Loucy (cell line): Measurements from ENCODE around the gene KLF13.

Source experiments
- H2AFZ ChIP-seq: fragments of 200-600 bp; sonication (generic); 2 replicates; pipeline ENCODE4 v1.6.0; 2016; ENCODE audit warnings: antibody characterized with exemption, mild to moderate bottlenecking, low read length, moderate library complexity
- H3F3A ChIP-seq: fragments of 200-600 bp; 2 replicates; pipeline ENCODE4 v1.6.0; 2016; ENCODE audit warnings: antibody characterized with exemption, low read depth, mild to moderate bottlenecking
- H3K27me3 ChIP-seq: fragments of 200-600 bp; sonication (generic); 2 replicates; pipeline ENCODE4 v1.6.1; 2014; ENCODE audit warnings: low read length, mild to moderate bottlenecking; ENCODE audit not compliant: insufficient read depth, poor library complexity, severe bottlenecking
- H3K36me3 ChIP-seq: fragments of 200-600 bp; sonication (generic); 2 replicates; pipeline ENCODE4 v1.6.1; 2016; ENCODE audit warnings: low read length; ENCODE audit not compliant: insufficient read depth
- H3K4me1 ChIP-seq: fragments of 200-600 bp; sonication (generic); 2 replicates; pipeline ENCODE4 v1.5.1; 2014; ENCODE audit warnings: low read length, mild to moderate bottlenecking; ENCODE audit not compliant: insufficient read depth, poor library complexity, severe bottlenecking
- H3K4me2 ChIP-seq: fragments of 200-600 bp; sonication (generic); 2 replicates; pipeline ENCODE4 v1.6.0; 2014; ENCODE audit warnings: antibody characterized with exemption, low read length, low read depth, mild to moderate bottlenecking; ENCODE audit not compliant: poor library complexity, severe bottlenecking
- H3K4me3 ChIP-seq: fragments of 200-600 bp; sonication (generic); 2 replicates; pipeline ENCODE4 v1.5.1; 2014; ENCODE audit warnings: low read length, mild to moderate bottlenecking, mixed read lengths; ENCODE audit not compliant: poor library complexity, severe bottlenecking
- H3K79me2 ChIP-seq: fragments of 200-600 bp; sonication (generic); 2 replicates; pipeline ENCODE4 v1.6.1; 2014; ENCODE audit warnings: low read length; ENCODE audit not compliant: insufficient read depth
- H3K9ac ChIP-seq: fragments of 200-600 bp; sonication (generic); 2 replicates; pipeline ENCODE4 v1.6.0; 2014; ENCODE audit warnings: mild to moderate bottlenecking, low read depth, low read length, moderate library complexity; ENCODE audit not compliant: poor library complexity, severe bottlenecking
- H3K9me2 ChIP-seq: fragments of 200-600 bp; sonication (generic); replicated peaks from 2 replicates; pipeline ENCODE4 v1.6.1; 2016; ENCODE audit warnings: low read depth, low read length, mixed read lengths
- H3K9me3 ChIP-seq: fragments of 200-600 bp; sonication (generic); 2 replicates; pipeline ENCODE4 v1.6.1; 2014; ENCODE audit warnings: mild to moderate bottlenecking, antibody characterized with exemption, low read length, low read depth; ENCODE audit not compliant: insufficient read depth
- H4K20me1 ChIP-seq: fragments of 200-600 bp; sonication (generic); 2 replicates; pipeline ENCODE4 v1.6.0; 2014; ENCODE audit warnings: antibody characterized with exemption, low read length, mild to moderate bottlenecking; ENCODE audit not compliant: insufficient read depth, poor library complexity, severe bottlenecking
- EZH2phosphoT487 ChIP-seq: fragments of 200-600 bp; IDR thresholded peaks from 2 replicates; pipeline ENCODE4 v1.6.1; 2018; ENCODE audit warnings: antibody characterized with exemption, mild to moderate bottlenecking, moderate library complexity, borderline replicate concordance
- TF ChIP-seq, protein P1 (sequence below): fragments of 200-600 bp; sonication (generic); conservative IDR thresholded peaks from 2 replicates; pipeline ENCODE4 v1.5.1; 2014; ENCODE audit warnings: mild to moderate bottlenecking, antibody characterized with exemption, low read length

KLF13 gene

DNA sequence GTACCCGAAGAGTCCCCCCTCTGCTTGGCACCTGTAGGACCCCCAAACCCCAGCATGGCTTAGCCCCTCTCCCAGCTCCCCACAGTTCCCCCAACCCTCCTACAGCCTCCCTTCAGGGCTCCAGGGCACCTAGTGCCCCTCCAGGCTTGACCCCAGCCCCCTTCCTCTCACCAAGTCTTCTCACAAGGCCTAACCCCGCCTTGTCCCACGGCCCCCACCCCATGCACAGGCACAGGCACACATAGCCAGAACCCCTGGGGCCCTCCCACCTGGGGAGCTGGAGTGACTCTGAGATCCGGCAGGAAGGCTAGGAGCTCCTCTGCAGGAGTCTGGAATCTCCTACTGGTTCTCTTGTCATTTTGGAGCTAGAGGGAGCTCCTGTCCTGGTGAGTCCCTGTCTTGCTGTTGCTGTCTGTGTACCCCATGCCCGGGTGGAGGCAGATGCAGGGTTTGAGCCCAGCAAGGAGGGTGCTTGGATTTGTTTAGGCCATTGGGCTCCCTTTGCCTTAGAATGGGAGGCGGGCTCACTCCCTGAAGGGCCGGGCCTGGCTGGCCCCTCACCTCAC lies 39.6 kb downstream of the KLF13 start:
- Histone ChIP-seq H3K9me2 (no peaks in the 10 kb centered on the region), H3K4me3 (no peak overlapping the region), H3K4me1 (peaks cover 34% of the 10 kb centered on the region), H3K4me2 (peak overlapping the region; percentile 32), H3K9me3 (no peaks in the 10 kb centered on the region), H3K9ac (peak overlapping the region; percentile 20), H2AFZ (no peak overlapping the region), H3K27me3 (no peaks in the 10 kb centered on the region), H3K79me2 (peaks cover 97% of the 10 kb centered on the region), H4K20me1 (peaks cover 17% of the 10 kb centered on the region), H3K36me3 (no peaks in the 10 kb centered on the region), H3F3A (no peaks in the 10 kb centered on the region)
- TF ChIP-seq, protein P1, sequence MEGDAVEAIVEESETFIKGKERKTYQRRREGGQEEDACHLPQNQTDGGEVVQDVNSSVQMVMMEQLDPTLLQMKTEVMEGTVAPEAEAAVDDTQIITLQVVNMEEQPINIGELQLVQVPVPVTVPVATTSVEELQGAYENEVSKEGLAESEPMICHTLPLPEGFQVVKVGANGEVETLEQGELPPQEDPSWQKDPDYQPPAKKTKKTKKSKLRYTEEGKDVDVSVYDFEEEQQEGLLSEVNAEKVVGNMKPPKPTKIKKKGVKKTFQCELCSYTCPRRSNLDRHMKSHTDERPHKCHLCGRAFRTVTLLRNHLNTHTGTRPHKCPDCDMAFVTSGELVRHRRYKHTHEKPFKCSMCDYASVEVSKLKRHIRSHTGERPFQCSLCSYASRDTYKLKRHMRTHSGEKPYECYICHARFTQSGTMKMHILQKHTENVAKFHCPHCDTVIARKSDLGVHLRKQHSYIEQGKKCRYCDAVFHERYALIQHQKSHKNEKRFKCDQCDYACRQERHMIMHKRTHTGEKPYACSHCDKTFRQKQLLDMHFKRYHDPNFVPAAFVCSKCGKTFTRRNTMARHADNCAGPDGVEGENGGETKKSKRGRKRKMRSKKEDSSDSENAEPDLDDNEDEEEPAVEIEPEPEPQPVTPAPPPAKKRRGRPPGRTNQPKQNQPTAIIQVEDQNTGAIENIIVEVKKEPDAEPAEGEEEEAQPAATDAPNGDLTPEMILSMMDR, result no peak
- no peak for TF ChIP-seq EZH2phosphoT487

DNA sequence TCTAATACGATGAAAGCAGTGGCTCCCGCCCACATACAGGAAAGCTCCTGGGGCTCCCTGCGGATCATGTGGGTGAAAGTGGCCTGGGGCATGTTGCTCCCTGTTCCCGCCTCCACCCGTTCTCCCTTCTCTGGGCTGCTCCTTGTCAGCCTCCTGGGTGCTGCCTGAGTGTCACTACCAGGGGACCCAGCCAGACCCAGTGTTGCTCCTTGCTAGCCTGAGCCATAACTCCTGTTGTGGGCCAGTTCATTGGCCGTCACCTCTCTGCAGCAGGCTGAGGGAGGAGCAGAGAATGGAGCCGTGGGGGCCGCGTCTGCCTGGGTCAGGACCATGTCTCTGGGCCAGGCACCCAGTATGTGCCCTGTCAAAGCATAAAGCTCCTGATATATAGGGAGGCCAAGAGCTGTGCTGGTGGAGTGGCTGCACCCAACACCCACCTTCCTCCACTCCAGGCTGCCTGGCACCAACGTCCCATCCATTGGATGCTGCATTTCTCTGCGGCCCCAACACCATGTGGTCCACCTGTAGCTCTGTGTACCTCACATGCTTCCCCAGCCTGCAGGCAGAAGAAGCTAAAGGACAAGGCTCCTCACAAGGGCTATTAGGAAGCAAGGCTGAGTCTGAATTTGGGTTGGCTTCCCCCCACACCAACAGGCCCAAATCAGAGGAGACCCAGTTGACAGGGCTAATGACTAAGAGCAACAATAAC lies 40.5 kb downstream of the KLF13 start:
- peaks cover 97% of the 10 kb centered on the region for H3K79me2 ChIP-seq

DNA sequence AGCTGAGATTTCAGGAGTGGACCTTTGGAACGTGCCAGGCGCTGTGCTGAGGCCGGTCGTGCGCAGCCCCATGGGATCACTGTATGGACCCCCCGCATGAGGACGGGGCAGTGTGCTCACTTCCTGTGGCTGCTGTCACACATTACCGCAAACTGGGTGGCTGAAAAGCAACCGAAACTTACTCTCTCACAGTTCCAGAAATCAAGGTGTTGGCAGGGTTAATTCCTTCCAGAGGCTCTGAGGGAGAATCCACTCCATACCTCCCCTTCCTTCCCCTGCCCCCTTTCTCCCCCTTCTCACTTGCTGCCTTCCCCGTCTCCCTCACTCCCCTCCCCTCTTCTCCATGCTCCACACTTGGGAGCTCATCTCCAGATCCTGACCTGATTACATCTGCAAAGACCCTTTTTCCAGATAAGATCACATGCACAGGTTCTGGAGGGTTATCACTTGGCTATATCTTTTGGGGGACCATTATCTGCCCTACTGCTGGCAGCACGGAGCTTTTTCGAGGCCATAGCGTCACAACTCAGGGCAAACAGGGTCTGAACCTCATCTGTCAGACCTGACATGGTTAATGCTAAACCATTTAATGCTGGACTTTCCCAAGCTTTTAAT lies 41.2 kb downstream of the KLF13 start:
- Histone ChIP-seq H3F3A (no peaks in the 10 kb centered on the region), H2AFZ (no peak overlapping the region), H3K36me3 (peaks cover 8% of the 10 kb centered on the region; the same call in 1 of the 2 replicates), H3K9ac (no peak overlapping the region), H3K9me2 (no peaks in the 10 kb centered on the region), H4K20me1 (peaks cover 17% of the 10 kb centered on the region), H3K79me2 (peaks cover 92% of the 10 kb centered on the region), H3K4me2 (no peak overlapping the region), H3K4me1 (peaks cover 20% of the 10 kb centered on the region), H3K9me3 (no peaks in the 10 kb centered on the region), H3K4me3 (no peak overlapping the region), H3K27me3 (no peaks in the 10 kb centered on the region)
- TF ChIP-seq EZH2phosphoT487, result no peak
- TF ChIP-seq, protein P1, result no peak

More for the DNA sequence above, 40.5 kb downstream of the KLF13 start:
- Histone ChIP-seq H3F3A (no peaks in the 10 kb centered on the region), H3K9ac (no peak overlapping the region), H3K9me2 (no peaks in the 10 kb centered on the region), H3K4me3 (no peak overlapping the region), H3K4me2 (no peak overlapping the region), H3K27me3 (no peaks in the 10 kb centered on the region), H2AFZ (no peak overlapping the region), H3K36me3 (peaks cover 1% of the 10 kb centered on the region; the same call in 1 of the 2 replicates), H4K20me1 (peaks cover 17% of the 10 kb centered on the region), H3K4me1 (peaks cover 26% of the 10 kb centered on the region), H3K9me3 (no peaks in the 10 kb centered on the region)
- no peak for TF ChIP-seq EZH2phosphoT487
- TF ChIP-seq, protein P1, result no peak
